ENCODE results near the gene EHD4.

The EHD4 gene

DNA sequence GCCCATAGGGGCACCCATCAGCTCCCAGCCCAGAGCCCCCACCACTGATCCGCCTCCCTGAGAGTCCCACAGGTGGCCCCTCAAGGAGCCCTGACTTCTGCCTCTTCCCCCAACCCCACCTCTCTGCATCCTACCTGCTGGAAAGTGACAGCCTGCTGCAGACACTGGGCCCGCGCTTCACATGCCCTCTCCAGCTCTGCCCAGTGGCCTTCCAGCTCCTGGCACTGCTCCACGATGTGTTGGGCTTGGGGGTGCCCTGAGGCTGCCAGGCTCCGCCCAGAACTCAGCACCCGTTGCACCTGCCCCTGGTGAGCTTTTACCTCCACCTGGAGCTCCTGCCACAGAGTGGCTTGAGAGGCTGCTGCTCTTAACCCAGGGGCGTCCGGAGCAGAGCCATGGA, 98.6 kb downstream of the EHD4 start:
- no peaks in the 10 kb centered on the region for H3K36me3 ChIP-seq (ENCODE audit: control insufficient read depth, insufficient read depth, low read length)
- H3K27me3 ChIP-seq (ENCODE audit: control insufficient read depth, insufficient read depth, low read length): no peaks in the 10 kb centered on the region
- H3K4me1 ChIP-seq (ENCODE audit: control insufficient read depth, insufficient read depth, low read length): no peaks in the 10 kb centered on the region

GRCh38 chr15:41872166-41872747, 100.1 kb downstream of the EHD4 start:
- Histone ChIP-seq H3K27me3 (ENCODE audit: control insufficient read depth, insufficient read depth, low read length) (no peaks in the 10 kb centered on the region), H3K36me3 (ENCODE audit: control insufficient read depth, insufficient read depth, low read length) (no peaks in the 10 kb centered on the region), H3K9me3 (ENCODE audit: control insufficient read depth, insufficient read depth, low read length) (no peaks in the 10 kb centered on the region), H3K9ac (ENCODE audit: low read depth, low read length) (no peak overlapping the region), H3K4me1 (ENCODE audit: control insufficient read depth, insufficient read depth, low read length) (no peaks in the 10 kb centered on the region), H3K4me3 (ENCODE audit: low read depth, low read length) (no peak overlapping the region)

More for the DNA sequence above, 98.6 kb downstream of the EHD4 start:
- Histone ChIP-seq H3K4me3 (ENCODE audit: low read depth, low read length) (no peak overlapping the region), H3K9ac (ENCODE audit: low read depth, low read length) (no peak overlapping the region), H3K9me3 (ENCODE audit: control insufficient read depth, insufficient read depth, low read length) (no peaks in the 10 kb centered on the region)

- no peak overlapping the region for H3K9ac ChIP-seq (ENCODE audit: low read depth, low read length)
- no peaks in the 10 kb centered on the region for H3K27me3 ChIP-seq (ENCODE audit: control insufficient read depth, insufficient read depth, low read length)
- H3K4me3 ChIP-seq (ENCODE audit: low read depth, low read length): no peak overlapping the region
- no peaks in the 10 kb centered on the region for H3K4me1 ChIP-seq (ENCODE audit: control insufficient read depth, insufficient read depth, low read length)
- H3K36me3 ChIP-seq (ENCODE audit: control insufficient read depth, insufficient read depth, low read length): no peaks in the 10 kb centered on the region
- H3K9me3 ChIP-seq (ENCODE audit: control insufficient read depth, insufficient read depth, low read length): no peaks in the 10 kb centered on the region
Observed at GRCh38 chr15:41871175-41871905, 101.0 kb downstream of the EHD4 start.

GRCh38 chr15:41870689-41871081, 101.7 kb downstream of the EHD4 start:
- Histone ChIP-seq H3K36me3 (ENCODE audit: control insufficient read depth, insufficient read depth, low read length) (no peaks in the 10 kb centered on the region), H3K9me3 (ENCODE audit: control insufficient read depth, insufficient read depth, low read length) (no peaks in the 10 kb centered on the region), H3K9ac (ENCODE audit: low read depth, low read length) (no peak overlapping the region), H3K27me3 (ENCODE audit: control insufficient read depth, insufficient read depth, low read length) (no peaks in the 10 kb centered on the region), H3K4me3 (ENCODE audit: low read depth, low read length) (no peak overlapping the region), H3K4me1 (ENCODE audit: control insufficient read depth, insufficient read depth, low read length) (no peaks in the 10 kb centered on the region)

DNA sequence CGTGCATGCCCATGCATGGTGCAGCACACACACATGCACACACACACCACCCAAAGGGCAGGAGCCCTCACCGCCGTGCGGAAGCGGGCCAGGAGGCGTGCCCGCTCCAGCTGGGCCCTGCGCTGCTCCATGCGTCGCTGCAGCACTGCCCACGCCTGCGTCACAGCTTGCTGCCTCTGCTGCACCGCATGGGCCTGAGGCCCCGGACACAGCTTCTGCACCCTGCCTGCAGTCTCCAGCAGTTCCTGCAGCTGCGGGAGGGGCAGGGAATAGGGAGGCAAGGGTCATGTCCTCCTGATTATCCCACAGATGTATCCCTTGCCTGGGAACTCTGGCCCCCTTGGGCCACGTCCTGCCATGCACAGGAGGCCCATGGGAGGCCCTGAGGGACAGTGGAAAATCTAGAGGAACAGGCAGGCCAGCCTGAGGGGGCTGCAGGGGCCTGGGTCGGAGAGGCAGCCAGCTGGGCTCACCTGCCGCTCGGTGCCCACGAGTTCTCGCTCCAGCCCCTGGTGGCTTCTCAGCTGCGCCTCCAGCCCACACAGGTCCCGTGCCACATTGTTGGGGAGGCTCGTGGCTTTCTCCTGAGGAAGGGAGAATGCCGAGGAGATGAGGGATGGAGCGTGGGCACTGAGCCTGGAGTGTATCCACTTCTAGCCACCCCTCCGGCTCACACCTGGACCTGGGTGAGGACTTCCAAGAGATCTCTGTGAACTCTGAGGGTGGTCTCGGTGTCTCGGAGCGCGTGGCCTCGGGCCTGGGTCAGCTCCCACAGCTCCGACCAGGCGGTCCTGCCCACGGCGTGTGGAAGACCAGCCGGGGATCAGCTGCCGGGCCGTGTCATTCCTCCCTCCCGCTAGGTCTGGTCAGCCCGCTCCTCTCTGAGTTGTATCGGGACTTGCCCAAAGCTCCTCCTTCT, 102.3 kb downstream of the EHD4 start:
- no peak overlapping the region for H3K9ac ChIP-seq (ENCODE audit: low read depth, low read length)
- H3K27me3 ChIP-seq (ENCODE audit: control insufficient read depth, insufficient read depth, low read length): no peaks in the 10 kb centered on the region
- no peaks in the 10 kb centered on the region for H3K9me3 ChIP-seq (ENCODE audit: control insufficient read depth, insufficient read depth, low read length)
- H3K4me1 ChIP-seq (ENCODE audit: control insufficient read depth, insufficient read depth, low read length): no peaks in the 10 kb centered on the region
- no peaks in the 10 kb centered on the region for H3K36me3 ChIP-seq (ENCODE audit: control insufficient read depth, insufficient read depth, low read length)
- H3K4me3 ChIP-seq (ENCODE audit: low read depth, low read length): no peak overlapping the region

GRCh38 chr15:41868321-41868720, 104.0 kb downstream of the EHD4 start:
- H3K9ac ChIP-seq (ENCODE audit: low read depth, low read length): no peak overlapping the region
- H3K27me3 ChIP-seq (ENCODE audit: control insufficient read depth, insufficient read depth, low read length): no peaks in the 10 kb centered on the region
- no peaks in the 10 kb centered on the region for H3K9me3 ChIP-seq (ENCODE audit: control insufficient read depth, insufficient read depth, low read length)
- no peaks in the 10 kb centered on the region for H3K4me1 ChIP-seq (ENCODE audit: control insufficient read depth, insufficient read depth, low read length)
- H3K36me3 ChIP-seq (ENCODE audit: control insufficient read depth, insufficient read depth, low read length): no peaks in the 10 kb centered on the region
- H3K4me3 ChIP-seq (ENCODE audit: low read depth, low read length): no peak overlapping the region

GRCh38 chr15:41866872-41867579, 105.3 kb downstream of the EHD4 start:
- Histone ChIP-seq H3K9ac (ENCODE audit: low read depth, low read length) (no peak overlapping the region), H3K36me3 (ENCODE audit: control insufficient read depth, insufficient read depth, low read length) (no peaks in the 10 kb centered on the region), H3K27me3 (ENCODE audit: control insufficient read depth, insufficient read depth, low read length) (no peaks in the 10 kb centered on the region), H3K4me1 (ENCODE audit: control insufficient read depth, insufficient read depth, low read length) (no peaks in the 10 kb centered on the region), H3K9me3 (ENCODE audit: control insufficient read depth, insufficient read depth, low read length) (no peaks in the 10 kb centered on the region), H3K4me3 (ENCODE audit: low read depth, low read length) (no peak overlapping the region)

DNA sequence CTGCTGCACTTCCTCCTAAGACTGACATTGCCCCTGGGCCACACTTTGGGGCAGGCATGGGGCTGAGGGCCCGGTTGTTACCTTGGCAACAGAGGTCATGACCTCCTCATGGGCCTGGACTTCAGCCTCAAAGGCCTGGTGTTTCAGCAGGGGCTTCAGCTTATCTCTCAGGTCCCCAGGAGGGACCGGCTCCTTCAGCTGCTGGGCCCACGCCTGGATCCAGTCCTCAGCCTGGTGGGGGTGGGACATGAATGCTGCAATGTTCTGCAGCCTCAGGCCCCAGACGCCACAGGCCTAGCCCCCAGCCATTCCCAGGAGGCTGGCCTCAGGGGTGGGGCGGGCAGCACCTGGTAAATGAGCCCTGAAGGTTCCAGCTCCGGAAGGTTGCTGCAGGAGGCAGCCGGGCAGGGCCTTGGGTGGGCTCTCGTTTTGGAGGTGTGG, 106.1 kb downstream of the EHD4 start:
- H3K9me3 ChIP-seq (ENCODE audit: control insufficient read depth, insufficient read depth, low read length): no peaks in the 10 kb centered on the region
- H3K27me3 ChIP-seq (ENCODE audit: control insufficient read depth, insufficient read depth, low read length): no peaks in the 10 kb centered on the region
- H3K4me3 ChIP-seq (ENCODE audit: low read depth, low read length): no peak overlapping the region
- no peaks in the 10 kb centered on the region for H3K36me3 ChIP-seq (ENCODE audit: control insufficient read depth, insufficient read depth, low read length)
- H3K9ac ChIP-seq (ENCODE audit: low read depth, low read length): no peak overlapping the region
- no peaks in the 10 kb centered on the region for H3K4me1 ChIP-seq (ENCODE audit: control insufficient read depth, insufficient read depth, low read length)

- H3K9me3 ChIP-seq (ENCODE audit: control insufficient read depth, insufficient read depth, low read length): no peaks in the 10 kb centered on the region
- H3K9ac ChIP-seq (ENCODE audit: low read depth, low read length): no peak overlapping the region
- H3K4me3 ChIP-seq (ENCODE audit: low read depth, low read length): no peak overlapping the region
- H3K27me3 ChIP-seq (ENCODE audit: control insufficient read depth, insufficient read depth, low read length): no peaks in the 10 kb centered on the region
- H3K36me3 ChIP-seq (ENCODE audit: control insufficient read depth, insufficient read depth, low read length): no peaks in the 10 kb centered on the region
- H3K4me1 ChIP-seq (ENCODE audit: control insufficient read depth, insufficient read depth, low read length): no peaks in the 10 kb centered on the region
Observed at GRCh38 chr15:41865490-41866055, 106.8 kb downstream of the EHD4 start.

GRCh38 chr15:41862515-41863116, 109.7 kb downstream of the EHD4 start:
- H3K9me3 ChIP-seq (ENCODE audit: control insufficient read depth, insufficient read depth, low read length): no peaks in the 10 kb centered on the region
- no peak overlapping the region for H3K4me3 ChIP-seq (ENCODE audit: low read depth, low read length)
- H3K9ac ChIP-seq (ENCODE audit: low read depth, low read length): no peak overlapping the region
- no peaks in the 10 kb centered on the region for H3K27me3 ChIP-seq (ENCODE audit: control insufficient read depth, insufficient read depth, low read length)
- no peaks in the 10 kb centered on the region for H3K4me1 ChIP-seq (ENCODE audit: control insufficient read depth, insufficient read depth, low read length)
- H3K36me3 ChIP-seq (ENCODE audit: control insufficient read depth, insufficient read depth, low read length): no peaks in the 10 kb centered on the region
